ENCODE results near the gene ARL17B.
"Not testable (repeated sequence)": the region's sequence is repeated elsewhere in the genome, so short reads cannot be mapped to it uniquely, and the experiment has no call there.

Gene ARL17B

DNA sequence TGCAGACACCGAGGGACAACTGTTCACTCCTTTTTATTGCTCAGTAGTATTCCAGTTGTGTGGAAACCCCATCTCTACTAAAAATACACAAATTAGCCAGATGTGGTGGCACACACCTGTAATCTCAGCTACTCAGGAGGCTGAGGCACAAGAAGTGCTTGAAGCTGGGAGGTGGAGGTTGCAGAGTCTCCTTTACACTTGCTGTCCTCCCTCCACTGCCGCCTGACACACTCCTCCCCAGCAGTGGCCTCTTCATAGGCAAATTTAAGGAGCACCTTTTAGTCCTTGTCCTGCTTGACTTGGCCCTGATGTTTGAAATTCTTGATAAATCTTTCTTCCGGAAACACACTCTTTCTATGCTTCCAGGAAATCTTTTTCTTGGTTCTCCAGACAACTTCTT, 112.4 kb downstream of the ARL17B start:
- DNase-seq (ENCODE audit: low spot score), result not testable (repeated sequence)

DNA sequence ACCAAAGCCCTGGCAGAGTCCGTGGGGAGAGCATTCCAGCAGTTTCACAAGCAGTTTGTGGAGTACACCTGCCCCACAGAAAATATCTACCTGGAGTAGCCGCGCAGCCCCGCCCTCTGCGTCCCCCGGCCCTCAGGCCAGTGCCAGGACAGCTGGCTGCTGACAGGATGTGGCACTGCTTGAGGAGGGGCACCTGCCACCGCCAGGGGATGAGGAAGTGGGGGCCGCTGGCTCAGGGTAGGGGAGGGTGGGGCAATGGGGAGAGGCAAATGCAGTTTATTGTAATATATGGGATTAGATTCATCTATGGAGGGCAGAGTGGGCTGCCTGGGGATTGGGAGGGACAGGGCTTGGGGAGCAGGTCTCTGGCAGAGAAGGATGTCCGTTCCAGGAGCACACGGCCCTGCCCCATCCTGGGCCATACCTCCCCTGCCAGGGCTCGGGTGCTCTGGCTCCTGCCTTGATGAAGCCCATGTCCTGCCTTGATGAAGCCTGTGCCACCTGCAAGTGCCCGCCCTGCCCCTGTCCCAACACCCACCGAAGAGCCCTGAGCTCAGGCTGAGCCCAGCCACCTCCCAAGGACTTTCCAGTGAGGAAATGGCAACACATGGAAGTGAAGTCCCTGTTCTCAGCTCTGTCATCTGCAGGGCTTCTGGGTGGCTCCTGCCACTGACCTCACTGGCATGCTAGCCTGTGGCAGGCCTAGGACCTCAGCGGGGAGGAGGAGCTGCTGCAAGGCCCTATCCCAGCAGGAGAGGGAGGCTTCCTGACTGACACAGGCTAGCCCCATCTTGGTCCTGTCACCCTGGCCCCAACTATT, 116.4 kb downstream of the ARL17B start:
- DNase-seq (ENCODE audit: low spot score), result not testable (repeated sequence)

DNA sequence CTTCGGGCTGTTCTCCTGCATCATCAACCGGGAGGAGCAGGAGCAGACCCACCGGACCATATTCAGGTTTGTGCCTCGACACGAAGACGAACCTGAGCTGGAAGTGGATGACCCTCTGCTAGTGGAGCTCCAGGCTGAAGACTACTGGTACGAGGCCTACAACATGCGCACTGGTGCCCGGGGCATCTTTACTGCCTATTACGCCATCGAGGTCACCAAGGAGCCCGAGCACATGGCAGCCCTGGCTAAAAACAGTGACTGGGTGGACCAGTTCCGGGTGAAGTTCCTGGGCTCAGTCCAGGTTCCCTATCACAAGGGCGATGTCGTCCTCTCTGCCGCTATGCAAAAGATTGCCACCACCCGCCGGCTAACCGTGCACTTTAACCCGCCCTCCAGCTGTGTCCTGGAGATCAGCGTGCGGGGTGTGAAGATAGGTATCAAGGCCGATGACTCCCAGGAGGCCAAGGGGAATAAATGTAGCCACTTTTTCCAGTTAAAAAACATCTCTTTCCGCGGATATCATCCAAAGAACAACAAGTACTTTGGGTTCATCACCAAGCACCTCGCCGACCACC, 117.1 kb downstream of the ARL17B start:
- DNase-seq (ENCODE audit: low spot score), result not testable (repeated sequence)

DNA sequence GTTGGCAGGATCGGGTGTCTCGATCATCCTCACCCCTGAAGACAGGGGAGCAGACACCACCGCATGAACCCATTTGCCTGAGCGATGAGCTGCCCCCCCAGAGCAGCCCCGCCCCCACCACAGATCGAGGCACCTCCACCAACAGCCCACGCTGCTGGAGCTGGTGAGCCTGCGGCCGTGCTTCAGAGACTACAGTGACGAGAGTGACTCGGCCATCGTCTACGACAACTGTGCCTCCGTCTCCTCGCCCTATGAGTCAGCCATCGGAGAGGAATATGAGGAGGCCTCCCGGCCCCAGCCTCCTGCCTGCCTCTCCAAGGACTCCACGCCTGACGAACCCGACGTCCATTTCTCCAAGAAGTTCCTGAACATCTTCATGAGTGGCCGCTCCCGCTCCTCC, 117.6 kb downstream of the ARL17B start:
- DNase-seq (ENCODE audit: low spot score), result not testable (repeated sequence)

DNA sequence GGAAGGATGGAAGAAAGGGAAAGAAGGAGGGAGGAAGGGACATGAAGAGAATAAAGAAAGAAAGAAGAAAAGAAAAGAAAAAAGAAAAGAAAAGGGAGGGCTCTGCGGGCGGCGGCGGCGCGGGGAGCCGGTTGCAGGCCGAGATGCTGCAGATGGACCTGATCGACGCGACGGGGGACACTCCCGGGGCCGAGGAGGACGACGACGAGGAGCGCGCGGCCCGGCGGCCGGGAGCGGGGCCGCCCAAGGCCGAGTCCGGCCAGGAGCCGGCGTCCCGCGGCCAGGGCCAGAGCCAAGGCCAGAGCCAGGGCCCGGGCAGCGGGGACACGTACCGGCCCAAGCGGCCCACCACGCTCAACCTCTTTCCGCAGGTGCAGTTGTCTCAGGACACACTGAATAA, 118.1 kb downstream of the ARL17B start:
- DNase-seq (ENCODE audit: low spot score), result not testable (repeated sequence)

DNA sequence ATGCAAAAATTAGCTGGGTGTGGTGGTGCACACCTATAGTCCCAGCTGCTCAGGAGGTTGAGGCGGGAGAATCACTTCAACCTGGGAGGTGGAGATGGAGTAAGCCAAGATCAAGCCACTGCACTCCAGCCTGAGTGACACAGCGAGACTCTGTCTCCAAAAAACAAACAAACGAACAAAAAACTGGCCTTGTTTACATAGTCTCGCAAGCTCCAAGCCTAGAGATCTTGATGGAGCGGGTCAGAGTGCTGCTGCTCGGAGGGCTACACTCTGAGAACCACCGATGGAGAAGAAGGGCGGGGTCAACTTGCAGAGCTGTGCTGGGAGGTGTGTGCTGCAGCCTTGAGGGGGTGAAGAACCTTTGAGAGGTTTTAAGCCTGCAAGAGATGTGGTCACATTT, 130.2 kb downstream of the ARL17B start:
- not testable (repeated sequence) for DNase-seq (ENCODE audit: low spot score)

DNA sequence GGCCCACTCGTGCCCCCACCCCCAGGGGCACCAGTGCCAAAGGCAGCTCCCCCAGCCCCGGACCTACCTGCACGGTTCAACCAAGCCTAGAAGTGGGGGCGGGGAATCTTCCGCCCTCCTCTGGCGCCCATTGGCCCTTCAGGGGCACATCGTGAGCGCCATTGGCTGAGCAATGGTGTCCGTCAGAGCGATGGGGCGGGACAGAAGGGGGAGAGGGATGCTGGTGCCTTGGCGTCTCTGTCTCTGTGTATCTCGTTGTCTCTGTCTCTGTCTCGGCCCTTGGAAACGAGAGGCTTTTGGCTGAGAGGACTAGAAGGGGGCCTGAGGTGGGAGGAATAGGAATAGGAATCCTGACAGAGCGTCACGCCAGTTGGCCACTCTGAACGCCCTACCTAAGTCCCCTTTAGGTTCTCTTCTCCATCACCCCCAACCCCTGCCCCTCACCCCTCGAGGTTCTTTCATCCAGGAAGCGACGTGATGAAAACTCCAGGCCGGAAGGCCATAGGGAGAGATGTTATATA, 136.2 kb downstream of the ARL17B start:
- DNase-seq (ENCODE audit: low spot score), result peak; percentile 98

DNA sequence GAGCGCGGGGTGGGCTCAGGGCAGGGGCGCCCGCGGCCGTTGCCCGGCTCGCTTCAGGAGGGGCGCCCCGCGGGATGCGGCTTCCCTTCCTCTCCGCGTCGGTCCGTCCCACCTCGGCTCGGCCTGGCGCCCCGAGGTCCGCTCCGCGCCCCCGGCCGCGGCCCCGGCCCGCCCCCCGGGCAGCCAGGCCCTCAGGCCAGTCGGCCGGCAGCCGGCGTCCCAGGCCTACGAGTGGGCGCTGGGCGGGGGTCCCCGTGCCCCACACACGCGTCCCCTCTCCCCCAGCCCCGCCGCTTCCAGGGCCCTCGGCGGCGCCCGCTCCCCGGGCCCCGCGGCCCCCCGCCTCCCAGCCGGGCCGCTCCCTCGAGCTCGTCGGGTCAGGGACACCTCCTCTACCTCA, 136.7 kb downstream of the ARL17B start:
- not testable (repeated sequence) for DNase-seq (ENCODE audit: low spot score)

Data from hepatic stellate cell (primary cell).